Smooth muscle cell (in vitro differentiated cells): Measurements from ENCODE around the gene PRRX2. TPM values are rescaled to one million over a fixed set of nuclear protein-coding genes. Genes with fewer than 3 reads are reported as not detected.

ENCODE experiments used
- DNase-seq: peaks from one replicate; lab custom pipeline; 2025; ENCODE audit not compliant: unreplicated experiment; lab: John Stamatoyannopoulos, UW
- H2AFZ ChIP-seq: fragments of 200-600 bp; sonication (generic); 2 replicates; pipeline ENCODE4 v1.6.0; 2016; ENCODE audit warnings: antibody characterized with exemption, low read depth, mild to moderate bottlenecking
- H3F3A ChIP-seq: fragments of 200-600 bp; sonication (generic); 2 replicates; pipeline ENCODE4 v1.6.0; 2017; ENCODE audit warnings: antibody characterized with exemption, low read depth
- H3K27ac ChIP-seq: fragments of 200-600 bp; sonication (generic); 2 replicates; pipeline ENCODE4 v1.5.1; 2016; ENCODE audit warnings: low read depth, mild to moderate bottlenecking
- H3K27me3 ChIP-seq: fragments of 200-600 bp; sonication (generic); 2 replicates; pipeline ENCODE4 v1.6.1; 2016; ENCODE audit warnings: low read depth, mild to moderate bottlenecking
- H3K36me3 ChIP-seq: fragments of 200-600 bp; sonication (generic); 2 replicates; pipeline ENCODE4 v1.5.1; 2016; ENCODE audit warnings: low read depth
- H3K4me1 ChIP-seq: fragments of 200-600 bp; sonication (generic); 2 replicates; pipeline ENCODE4 v1.5.1; 2016; ENCODE audit warnings: low read depth
- H3K4me2 ChIP-seq: fragments of 200-600 bp; sonication (generic); 2 replicates; pipeline ENCODE4 v1.6.0; 2016; ENCODE audit warnings: mild to moderate bottlenecking
- H3K4me3 ChIP-seq: fragments of 200-600 bp; sonication (generic); 2 replicates; pipeline ENCODE4 v1.5.1; 2016; ENCODE audit warnings: mild to moderate bottlenecking
- H3K79me2 ChIP-seq: fragments of 200-600 bp; sonication (generic); 2 replicates; pipeline ENCODE4 v1.6.0; 2016; ENCODE audit warnings: low read depth, mild to moderate bottlenecking
- H3K9ac ChIP-seq: fragments of 200-600 bp; sonication (generic); 2 replicates; pipeline ENCODE4 v1.6.0; 2016; ENCODE audit warnings: low read depth
- H3K9me3 ChIP-seq: fragments of 200-600 bp; sonication (generic); replicated peaks from 2 replicates; pipeline ENCODE4 v1.5.1; 2016; ENCODE audit warnings: low read depth
- H4K20me1 ChIP-seq: fragments of 200-600 bp; sonication (generic); 2 replicates; pipeline ENCODE4 v1.6.0; 2016; ENCODE audit warnings: low read depth
- CTCF ChIP-seq: fragments of 200-600 bp; sonication (generic); IDR thresholded peaks from 2 replicates; pipeline ENCODE4 v1.5.1; 2017; ENCODE audit warnings: borderline replicate concordance, mild to moderate bottlenecking, antibody characterized with exemption; ENCODE audit not compliant: insufficient read depth, poor library complexity, severe bottlenecking
- WGBS: methylation state at CpG from one replicate; pipeline ENCODE4 v1.1.7; 2016; ENCODE audit warnings: low lambda C conversion rate; 5-methylcytosine and 5-hydroxymethylcytosine counted together
- polyA plus RNA-seq: library from polyadenylated mRNA; unstranded; fragments of >200 nt; fragmentation: Nextera tagmentation; extraction: Ambion mirVana; gene quantifications from 2 replicates; pipeline ENCODE4 v1.2.1, GENCODE V29; 2016
- total RNA-seq: library from RNA; depleted of rRNA; stranded (reverse); fragments of >200 nt; gene quantifications from 2 replicates; pipeline ENCODE4 v1.2.3, GENCODE V29; 2014

Gene PRRX2
- total and polyA plus RNA-seq, 2 experiments from 2014 or later = 87.7 to 234 TPM

- Histone ChIP-seq H3K4me1 (peaks cover 3% of the 10 kb centered on the region), H3K36me3 (no peaks in the 10 kb centered on the region), H4K20me1 (no peaks in the 10 kb centered on the region), H3F3A (no peaks in the 10 kb centered on the region), H3K4me2 (no peak overlapping the region), H3K9me3 (no peaks in the 10 kb centered on the region), H3K9ac (no peak overlapping the region), H3K27ac (no peak overlapping the region), H3K79me2 (no peaks in the 10 kb centered on the region), H3K4me3 (no peak overlapping the region), H2AFZ (no peak overlapping the region), H3K27me3 (no peaks in the 10 kb centered on the region)
- DNase-seq = no peak
- TF ChIP-seq CTCF = no peak
- whole genome bisulfite sequencing = 87% methylated on average over 20 of the region's 20 CpGs
These were observed 70.9 kb downstream of the PRRX2 start for GRCh38 chr9:129736334-129736733.

DNA sequence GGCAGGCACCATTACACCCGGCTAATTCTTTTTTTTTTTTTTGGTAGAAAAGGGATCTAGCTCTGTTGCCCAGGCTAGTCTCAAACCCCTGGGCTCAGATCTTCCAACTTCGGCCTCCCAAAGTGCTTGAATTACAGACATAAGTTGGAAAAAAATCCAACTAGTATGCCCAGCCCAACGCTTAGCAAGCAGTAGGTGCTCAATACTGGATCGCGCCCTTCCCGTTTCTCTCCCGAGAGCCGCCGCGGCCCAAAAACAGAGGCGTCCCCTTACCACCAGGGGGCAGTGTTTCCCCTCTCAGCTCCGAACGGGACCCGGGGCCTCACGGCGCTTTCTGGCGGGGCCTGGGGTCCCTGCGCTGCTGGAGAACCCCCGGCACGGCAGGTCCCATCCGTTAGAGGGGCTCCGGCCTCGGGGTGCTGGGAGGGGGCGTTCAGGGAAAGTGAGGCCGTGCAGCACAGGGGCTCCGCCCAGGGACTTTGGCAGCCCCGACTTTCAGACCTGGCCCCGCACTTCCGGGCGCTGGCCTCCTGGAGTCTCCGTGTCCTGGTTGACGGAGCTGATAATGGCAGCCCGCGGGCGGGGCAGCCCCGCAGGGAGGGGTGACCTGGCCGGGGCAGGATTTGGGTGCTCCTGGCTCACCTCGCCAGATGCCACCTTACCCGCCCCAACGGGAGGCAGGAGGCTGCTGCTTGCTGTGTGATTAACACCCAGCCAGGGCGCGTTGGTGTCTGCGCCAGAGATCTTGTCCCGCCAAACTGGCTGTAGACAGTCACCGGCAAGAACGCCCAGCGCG lies 72.2 kb downstream of the PRRX2 start:
- 5% methylated on average over 48 of the region's 48 CpGs for WGBS
- no peak overlapping the region for H3K27ac ChIP-seq
- DNase-seq = peak; percentile 80

DNA sequence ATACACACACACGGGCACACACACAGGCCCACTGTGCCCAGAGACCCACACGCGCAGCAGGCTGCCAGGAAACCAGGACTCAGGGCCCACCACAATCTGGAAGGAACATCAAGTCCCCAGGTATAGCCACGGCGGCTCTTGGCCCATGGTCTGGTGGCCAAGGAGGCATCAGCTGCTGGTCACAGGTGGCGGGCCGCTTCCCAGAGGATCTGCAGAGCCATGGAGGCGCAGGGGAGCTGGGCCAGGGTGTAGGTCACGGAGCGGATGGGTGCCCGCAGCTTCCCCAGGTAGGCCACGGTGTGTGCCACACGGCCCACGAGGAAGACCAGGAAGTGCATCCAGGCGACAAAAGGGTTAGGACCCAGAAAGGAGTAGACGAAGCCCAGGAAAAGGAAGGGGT lies 74.0 kb downstream of the PRRX2 start:
- 96% methylated on average over 16 of the region's 16 CpGs for WGBS
- H3K4me3 ChIP-seq = no peak overlapping the region
- no peaks in the 10 kb centered on the region for H3K9me3 ChIP-seq
- H3K4me1 ChIP-seq = peaks cover 8% of the 10 kb centered on the region
- no peak overlapping the region for H3K4me2 ChIP-seq
- no peak overlapping the region for H3K27ac ChIP-seq
- no peak for DNase-seq
- H3K27me3 ChIP-seq = no peaks in the 10 kb centered on the region
- H3K9ac ChIP-seq = no peak overlapping the region
- no peaks in the 10 kb centered on the region for H3F3A ChIP-seq
- no peak for TF ChIP-seq CTCF
- no peaks in the 10 kb centered on the region for H3K79me2 ChIP-seq
- H3K36me3 ChIP-seq = no peaks in the 10 kb centered on the region
- H2AFZ ChIP-seq = no peak overlapping the region
- no peaks in the 10 kb centered on the region for H4K20me1 ChIP-seq

More for the DNA sequence above, 72.2 kb downstream of the PRRX2 start:
- Histone ChIP-seq H3K4me3 (peak overlapping the region; percentile 59), H3K4me2 (peak overlapping the region; percentile 94), H3K4me1 (peaks cover 3% of the 10 kb centered on the region), H3K9ac (no peak overlapping the region), H3K27me3 (no peaks in the 10 kb centered on the region), H4K20me1 (no peaks in the 10 kb centered on the region), H3K9me3 (no peaks in the 10 kb centered on the region), H3F3A (no peaks in the 10 kb centered on the region), H2AFZ (peak overlapping the region; percentile 61), H3K36me3 (no peaks in the 10 kb centered on the region), H3K79me2 (no peaks in the 10 kb centered on the region)
- TF ChIP-seq CTCF = peak; percentile 94

DNA sequence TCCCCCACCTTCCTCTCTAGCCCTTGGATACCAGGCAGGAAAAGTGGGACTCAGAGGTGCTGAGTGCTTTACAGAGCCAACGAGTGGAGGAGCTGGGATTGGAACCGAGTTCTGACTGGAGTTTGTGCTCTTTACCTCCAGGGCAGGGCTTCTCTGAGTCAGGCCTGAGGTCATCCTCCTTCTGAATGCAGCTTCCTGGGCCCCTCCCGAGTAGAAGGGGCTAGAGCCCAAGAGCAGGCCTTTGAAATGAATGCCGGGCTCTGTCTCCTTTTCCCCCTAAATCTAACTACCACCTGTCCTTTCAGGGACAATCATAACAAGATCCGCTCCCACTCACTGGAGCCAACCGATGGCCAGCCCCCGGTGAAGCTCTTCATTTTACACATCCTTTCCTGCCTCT lies 74.7 kb downstream of the PRRX2 start:
- Histone ChIP-seq H3K9me3 (no peaks in the 10 kb centered on the region), H3K79me2 (no peaks in the 10 kb centered on the region)

More for the DNA sequence above, 74.7 kb downstream of the PRRX2 start:
- WGBS = 76% methylated on average over 7 of the region's 7 CpGs
- no peak overlapping the region for H3K4me2 ChIP-seq
- H3K27ac ChIP-seq = no peak overlapping the region
- TF ChIP-seq CTCF = no peak
- H4K20me1 ChIP-seq = no peaks in the 10 kb centered on the region
- H2AFZ ChIP-seq = no peak overlapping the region
- peaks cover 8% of the 10 kb centered on the region for H3K4me1 ChIP-seq
- H3K9ac ChIP-seq = no peak overlapping the region
- no peaks in the 10 kb centered on the region for H3K36me3 ChIP-seq
- DNase-seq = no peak
- H3K4me3 ChIP-seq = no peak overlapping the region
- H3F3A ChIP-seq = no peaks in the 10 kb centered on the region
- no peaks in the 10 kb centered on the region for H3K27me3 ChIP-seq
